CD4-positive, alpha-beta memory T cell (primary cell): ENCODE results near the gene KDM3B. TPM values are rescaled to one million over a fixed set of nuclear protein-coding genes. Genes with fewer than 3 reads are reported as not detected.

Experiments used
- CTCF ChIA-PET: fragments of 350-600 bp; sonication (Branson Sonifier 250); formaldehyde crosslinking; loops from one replicate; lab custom pipeline; 2021; ENCODE audit warnings: inconsistent platforms; ENCODE audit not compliant: partially characterized antibody; lab: Charles Lee
- POLR2A ChIA-PET: fragments of 350-600 bp; sonication (Branson Sonifier 250); formaldehyde crosslinking; loops from one replicate; lab custom pipeline; 2021; ENCODE audit not compliant: partially characterized antibody; lab: Charles Lee
- DNase-seq, 5 donors: peaks; one replicate each; pipeline versions ENCODE4 v3.0.0 to v3.0.0-alpha.2; 2020 to 2022; ENCODE audit warnings: mixed read lengths in 1 of 5
- H3K27ac ChIP-seq: one replicate; pipeline ENCODE4 v1.7.0; 2013; ENCODE audit warnings: low read depth, low read length
- H3K27me3 ChIP-seq: 2 replicates; pipeline ENCODE4 v1.7.0; 2013; ENCODE audit warnings: mild to moderate bottlenecking, low read length, moderate library complexity; ENCODE audit not compliant: insufficient read depth
- H3K36me3 ChIP-seq: 2 replicates; pipeline ENCODE4 v1.7.0; 2013; ENCODE audit warnings: mild to moderate bottlenecking, low read length, moderate library complexity; ENCODE audit not compliant: insufficient read depth
- H3K4me1 ChIP-seq: 2 replicates; pipeline ENCODE4 v1.7.0; 2013; ENCODE audit warnings: mild to moderate bottlenecking, low read length, moderate library complexity; ENCODE audit not compliant: insufficient read depth
- H3K4me3 ChIP-seq, 2 donors: one replicate each; pipeline ENCODE4 v1.7.0; 2013; ENCODE audit warnings: low read length in 2 of 2, mild to moderate bottlenecking in 1 of 2
- H3K9me3 ChIP-seq, 2 donors: one replicate each; pipeline ENCODE4 v1.7.0; 2013; ENCODE audit warnings: low read length in 2 of 2, control low read depth in 1 of 2; ENCODE audit not compliant: control insufficient read depth in 1 of 2
- H3K27ac Mint-ChIP-seq, 7 donors: one replicate each; pipeline ENCODE4 v1.8.0; 2020 to 2021; ENCODE audit warnings: mixed read lengths in 7 of 7, mild to moderate bottlenecking in 6 of 7, inconsistent platforms in 3 of 7, moderate library complexity in 3 of 7
- H3K27me3 Mint-ChIP-seq, 2 donors: one replicate each; pipeline ENCODE4 v1.8.0; 2020 to 2021; ENCODE audit warnings: mixed read lengths in 2 of 2
- H3K36me3 Mint-ChIP-seq, 2 donors: one replicate each; pipeline ENCODE4 v1.8.0; 2020 to 2021; ENCODE audit warnings: mixed read lengths in 2 of 2, inconsistent platforms in 1 of 2, mild to moderate bottlenecking in 1 of 2
- H3K4me1 Mint-ChIP-seq, 4 donors: one replicate each; pipeline ENCODE4 v1.8.0; 2020 to 2021; ENCODE audit warnings: mixed read lengths in 4 of 4, mild to moderate bottlenecking in 1 of 4
- H3K4me3 Mint-ChIP-seq, 8 donors: one replicate each; pipeline ENCODE4 v1.8.0; 2020 to 2021; ENCODE audit warnings: mixed read lengths in 8 of 8, mild to moderate bottlenecking in 7 of 8, moderate library complexity in 6 of 8, inconsistent platforms in 3 of 8
- H3K9me3 Mint-ChIP-seq, 8 donors: one replicate each; pipeline ENCODE4 v1.8.0; 2020 to 2021; ENCODE audit warnings: mixed read lengths in 8 of 8, mild to moderate bottlenecking in 5 of 8, inconsistent platforms in 3 of 8, moderate library complexity in 1 of 8
- intact Hi-C: fragments of 100-400 bp; cut with micrococcal nuclease; formaldehyde crosslinking; loops from one replicate; pipeline ENCODE4 v1.15.1; 2023
- polyA plus RNA-seq, 2 donors: library from polyadenylated mRNA; unstranded; fragments of 300-500 nt; fragmentation: Illumina TruSeq; gene quantifications; one replicate each; pipeline ENCODE4 v1.2.3, GENCODE V29; 2021
- total RNA-seq, 2 experiments: library from RNA; stranded (reverse); gene quantifications; one replicate each; pipeline ENCODE4 v1.2.3, GENCODE V29; 2021

Gene KDM3B
- total and polyA plus RNA-seq, 4 experiments from 2014 or later: 4.1 to 85.6 (median 50.7) TPM

DNA sequence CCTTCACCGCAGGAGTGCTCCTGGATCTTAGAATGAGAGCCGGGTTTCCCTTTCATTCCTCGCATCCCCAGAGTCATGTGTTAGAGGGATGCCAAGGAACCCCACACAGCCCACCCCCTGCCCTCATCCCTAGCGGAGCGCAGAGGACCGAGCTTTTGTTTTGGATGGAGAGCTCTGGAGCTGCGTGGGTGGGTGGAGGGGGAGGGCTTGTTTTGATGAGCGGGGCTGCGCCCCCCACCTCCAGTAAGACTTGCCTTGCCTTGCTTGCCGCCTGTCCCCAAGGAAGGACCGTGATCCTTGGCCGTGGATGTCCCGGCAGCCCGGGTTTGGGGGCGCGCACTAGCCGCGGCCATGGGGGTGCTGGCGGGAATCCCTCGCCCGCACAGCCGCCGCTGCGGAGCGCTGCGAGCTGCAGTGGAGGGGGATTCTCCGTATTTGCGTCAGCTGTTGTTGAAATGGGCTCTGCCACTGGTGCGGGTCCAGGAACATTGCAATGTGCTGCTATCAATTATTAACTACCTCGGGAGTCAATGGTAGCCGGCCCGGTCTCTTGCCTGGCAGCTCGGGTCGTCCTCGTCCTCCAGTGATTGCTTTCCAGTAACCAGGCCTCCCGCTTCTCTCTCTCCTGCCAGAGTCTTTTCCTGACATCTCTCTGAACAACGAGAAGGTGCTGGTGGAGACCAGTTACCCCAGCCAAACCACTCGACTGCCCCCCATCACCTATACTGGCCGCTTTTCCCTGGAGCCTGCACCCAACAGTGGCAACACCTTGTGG, 113.8 kb downstream of the KDM3B start:
- Histone ChIP-seq H3K9me3 (no peaks in the 10 kb centered on the region), H3K36me3 (no peaks in the 10 kb centered on the region), H3K4me1 (peaks cover 31% of the 10 kb centered on the region), H3K27me3 (no peaks in the 10 kb centered on the region), H3K27ac (peak overlapping the region; percentile 90), H3K4me3 (peak overlapping the region; percentile 17 to 85)
- ChIA-PET POLR2A (interaction anchor here (0.6 to 4.7 kb wide), 8 partner anchors 12 to 128 kb away, joined by 3 to 55 read pairs (median 14); partner anchors contain the start of genes ETF1, FAM53C and HSPA9), CTCF (interaction anchor here (1.2 to 21.4 kb wide), 8 partner anchors 16 to 122 kb away, joined by 3 to 507 read pairs (median 8); partner anchors contain the start of genes ETF1 and KDM3B)
- Mint-ChIP-seq H3K27me3 (no peaks in the 10 kb centered on the region), H3K9me3 (peaks cover 0 to 4% (median 0%) of the 10 kb centered on the region in 8 donors), H3K36me3 (peaks cover 3 to 10% of the 10 kb centered on the region in 2 donors), H3K4me3 (peak overlapping the region; percentile 82 to 92 (median 87)), H3K4me1 (peaks cover 13 to 42% (median 24%) of the 10 kb centered on the region in 4 donors), H3K27ac (peak overlapping the region in 4 of 7 donors; percentile 27 to 89 (median 74))
- DNase-seq: peak in 1 of 5 donors; percentile 9
- intact Hi-C loops: no loop called here

DNA sequence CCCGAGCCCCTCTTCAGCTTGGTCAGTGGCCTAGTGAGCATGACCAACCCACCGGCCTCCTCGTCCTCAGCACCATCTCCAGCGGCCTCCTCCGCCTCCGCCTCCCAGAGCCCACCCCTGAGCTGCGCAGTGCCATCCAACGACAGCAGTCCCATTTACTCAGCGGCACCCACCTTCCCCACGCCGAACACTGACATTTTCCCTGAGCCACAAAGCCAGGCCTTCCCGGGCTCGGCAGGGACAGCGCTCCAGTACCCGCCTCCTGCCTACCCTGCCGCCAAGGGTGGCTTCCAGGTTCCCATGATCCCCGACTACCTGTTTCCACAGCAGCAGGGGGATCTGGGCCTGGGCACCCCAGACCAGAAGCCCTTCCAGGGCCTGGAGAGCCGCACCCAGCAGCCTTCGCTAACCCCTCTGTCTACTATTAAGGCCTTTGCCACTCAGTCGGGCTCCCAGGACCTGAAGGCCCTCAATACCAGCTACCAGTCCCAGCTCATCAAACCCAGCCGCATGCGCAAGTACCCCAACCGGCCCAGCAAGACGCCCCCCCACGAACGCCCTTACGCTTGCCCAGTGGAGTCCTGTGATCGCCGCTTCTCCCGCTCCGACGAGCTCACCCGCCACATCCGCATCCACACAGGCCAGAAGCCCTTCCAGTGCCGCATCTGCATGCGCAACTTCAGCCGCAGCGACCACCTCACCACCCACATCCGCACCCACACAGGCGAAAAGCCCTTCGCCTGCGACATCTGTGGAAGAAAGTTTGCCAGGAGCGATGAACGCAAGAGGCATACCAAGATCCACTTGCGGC, 114.6 kb downstream of the KDM3B start:
- CTCF ChIA-PET: interaction anchor here (1.2 to 21.4 kb wide), 3 partner anchors 17 to 123 kb away, joined by 3 to 507 read pairs (median 46); no protein-coding TSS in a partner anchor
- H3K36me3 ChIP-seq: no peaks in the 10 kb centered on the region
- POLR2A ChIA-PET: interaction anchor here (2.2 to 4.7 kb wide), 2 partner anchors 23 to 76 kb away, joined by 11 to 55 read pairs; partner anchors contain the start of gene ETF1
- Mint-ChIP-seq H3K27me3 (no peaks in the 10 kb centered on the region), H3K27ac (peak overlapping the region; percentile 27 to 90 (median 68)), H3K36me3 (peaks cover 3 to 10% of the 10 kb centered on the region in 2 donors), H3K9me3 (peaks cover 0 to 4% (median 0%) of the 10 kb centered on the region in 8 donors), H3K4me1 (peaks cover 13 to 35% (median 24%) of the 10 kb centered on the region in 4 donors), H3K4me3 (peak overlapping the region; percentile 79 to 92 (median 87))
- H3K4me1 ChIP-seq: peaks cover 31% of the 10 kb centered on the region
- no peak for DNase-seq
- H3K4me3 ChIP-seq: peak overlapping the region in 1 of 2 donors; percentile 85
- H3K9me3 ChIP-seq: no peaks in the 10 kb centered on the region
- H3K27me3 ChIP-seq: no peaks in the 10 kb centered on the region
- no peak overlapping the region for H3K27ac ChIP-seq
- intact Hi-C loops: no loop called here

DNA sequence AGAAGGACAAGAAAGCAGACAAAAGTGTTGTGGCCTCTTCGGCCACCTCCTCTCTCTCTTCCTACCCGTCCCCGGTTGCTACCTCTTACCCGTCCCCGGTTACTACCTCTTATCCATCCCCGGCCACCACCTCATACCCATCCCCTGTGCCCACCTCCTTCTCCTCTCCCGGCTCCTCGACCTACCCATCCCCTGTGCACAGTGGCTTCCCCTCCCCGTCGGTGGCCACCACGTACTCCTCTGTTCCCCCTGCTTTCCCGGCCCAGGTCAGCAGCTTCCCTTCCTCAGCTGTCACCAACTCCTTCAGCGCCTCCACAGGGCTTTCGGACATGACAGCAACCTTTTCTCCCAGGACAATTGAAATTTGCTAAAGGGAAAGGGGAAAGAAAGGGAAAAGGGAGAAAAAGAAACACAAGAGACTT, 115.2 kb downstream of the KDM3B start:
- Mint-ChIP-seq H3K36me3 (peaks cover 3 to 10% of the 10 kb centered on the region in 2 donors), H3K4me1 (peaks cover 13 to 35% (median 24%) of the 10 kb centered on the region in 4 donors), H3K9me3 (peaks cover 0 to 4% (median 0%) of the 10 kb centered on the region in 8 donors), H3K4me3 (peak overlapping the region; percentile 37 to 92 (median 86)), H3K27ac (peak overlapping the region in 5 of 7 donors; percentile 48 to 90 (median 84)), H3K27me3 (no peaks in the 10 kb centered on the region)
- Histone ChIP-seq H3K4me3 (no peak overlapping the region), H3K9me3 (no peaks in the 10 kb centered on the region), H3K36me3 (no peaks in the 10 kb centered on the region), H3K4me1 (peaks cover 31% of the 10 kb centered on the region), H3K27ac (no peak overlapping the region), H3K27me3 (no peaks in the 10 kb centered on the region)
- ChIA-PET CTCF (interaction anchor here (21.4 kb wide), 1 partner anchor 31 kb away, joined by 507 read pairs; no protein-coding TSS in a partner anchor), POLR2A (no interaction called here)
- no peak for DNase-seq
- intact Hi-C loops: no loop called here

DNA sequence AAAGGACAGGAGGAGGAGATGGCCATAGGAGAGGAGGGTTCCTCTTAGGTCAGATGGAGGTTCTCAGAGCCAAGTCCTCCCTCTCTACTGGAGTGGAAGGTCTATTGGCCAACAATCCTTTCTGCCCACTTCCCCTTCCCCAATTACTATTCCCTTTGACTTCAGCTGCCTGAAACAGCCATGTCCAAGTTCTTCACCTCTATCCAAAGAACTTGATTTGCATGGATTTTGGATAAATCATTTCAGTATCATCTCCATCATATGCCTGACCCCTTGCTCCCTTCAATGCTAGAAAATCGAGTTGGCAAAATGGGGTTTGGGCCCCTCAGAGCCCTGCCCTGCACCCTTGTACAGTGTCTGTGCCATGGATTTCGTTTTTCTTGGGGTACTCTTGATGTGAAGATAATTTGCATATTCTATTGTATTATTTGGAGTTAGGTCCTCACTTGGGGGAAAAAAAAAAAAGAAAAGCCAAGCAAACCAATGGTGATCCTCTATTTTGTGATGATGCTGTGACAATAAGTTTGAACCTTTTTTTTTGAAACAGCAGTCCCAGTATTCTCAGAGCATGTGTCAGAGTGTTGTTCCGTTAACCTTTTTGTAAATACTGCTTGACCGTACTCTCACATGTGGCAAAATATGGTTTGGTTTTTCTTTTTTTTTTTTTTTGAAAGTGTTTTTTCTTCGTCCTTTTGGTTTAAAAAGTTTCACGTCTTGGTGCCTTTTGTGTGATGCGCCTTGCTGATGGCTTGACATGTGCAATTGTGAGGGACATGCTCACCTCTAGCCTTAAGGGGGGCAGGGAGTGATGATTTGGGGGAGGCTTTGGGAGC, 115.9 kb downstream of the KDM3B start:
- CTCF ChIA-PET: interaction anchor here (0.8 to 0.9 kb wide), 2 partner anchors 18 to 32 kb away, joined by 4 to 5 read pairs; no protein-coding TSS in a partner anchor
- POLR2A ChIA-PET: interaction anchor here (1.0 kb wide), 1 partner anchor 25 kb away, joined by 3 read pairs; no protein-coding TSS in a partner anchor
- H3K27ac Mint-ChIP-seq: peak overlapping the region in 3 of 7 donors; percentile 27 to 89 (median 75)
- no peaks in the 10 kb centered on the region for H3K27me3 Mint-ChIP-seq
- Histone ChIP-seq H3K36me3 (no peaks in the 10 kb centered on the region), H3K27ac (no peak overlapping the region), H3K27me3 (no peaks in the 10 kb centered on the region), H3K4me3 (no peak overlapping the region), H3K9me3 (no peaks in the 10 kb centered on the region), H3K4me1 (peaks cover 27% of the 10 kb centered on the region)
- peaks cover 13 to 34% (median 23%) of the 10 kb centered on the region in 4 donors for H3K4me1 Mint-ChIP-seq
- H3K4me3 Mint-ChIP-seq: peak overlapping the region; percentile 4 to 92 (median 42)
- peaks cover 3 to 10% of the 10 kb centered on the region in 2 donors for H3K36me3 Mint-ChIP-seq
- no peak for DNase-seq
- intact Hi-C loops: no loop called here
- peaks cover 0 to 4% (median 0%) of the 10 kb centered on the region in 8 donors for H3K9me3 Mint-ChIP-seq

DNA sequence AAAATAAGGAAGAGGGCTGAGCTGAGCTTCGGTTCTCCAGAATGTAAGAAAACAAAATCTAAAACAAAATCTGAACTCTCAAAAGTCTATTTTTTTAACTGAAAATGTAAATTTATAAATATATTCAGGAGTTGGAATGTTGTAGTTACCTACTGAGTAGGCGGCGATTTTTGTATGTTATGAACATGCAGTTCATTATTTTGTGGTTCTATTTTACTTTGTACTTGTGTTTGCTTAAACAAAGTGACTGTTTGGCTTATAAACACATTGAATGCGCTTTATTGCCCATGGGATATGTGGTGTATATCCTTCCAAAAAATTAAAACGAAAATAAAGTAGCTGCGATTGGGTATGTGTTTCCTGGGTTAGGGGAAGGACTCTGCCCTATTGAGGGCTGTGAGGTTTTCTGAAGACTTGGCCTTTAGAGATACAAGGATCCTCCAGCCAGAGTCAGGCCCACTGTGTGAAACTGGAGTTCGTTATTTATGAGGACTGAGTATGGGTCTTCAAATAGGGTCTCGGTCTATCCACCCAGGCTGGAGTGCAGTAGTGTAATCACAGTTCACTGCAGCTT, 116.6 kb downstream of the KDM3B start:
- POLR2A ChIA-PET: interaction anchor here (1.0 kb wide), 1 partner anchor 24 kb away, joined by 3 read pairs; no protein-coding TSS in a partner anchor
- Mint-ChIP-seq H3K36me3 (peaks cover 3 to 10% of the 10 kb centered on the region in 2 donors), H3K27ac (peak overlapping the region in 2 of 7 donors; percentile 75 to 89)

More for the DNA sequence above, 116.6 kb downstream of the KDM3B start:
- peaks cover 13 to 29% (median 21%) of the 10 kb centered on the region in 4 donors for H3K4me1 Mint-ChIP-seq
- Histone ChIP-seq H3K36me3 (no peaks in the 10 kb centered on the region), H3K27me3 (no peaks in the 10 kb centered on the region), H3K27ac (no peak overlapping the region), H3K4me3 (no peak overlapping the region), H3K9me3 (no peaks in the 10 kb centered on the region), H3K4me1 (peaks cover 22% of the 10 kb centered on the region)
- no peaks in the 10 kb centered on the region for H3K27me3 Mint-ChIP-seq
- intact Hi-C loops: no loop called here
- DNase-seq: no peak
- H3K4me3 Mint-ChIP-seq: peak overlapping the region in 2 of 8 donors; percentile 12 to 62
- CTCF ChIA-PET: interaction anchor here (0.8 to 0.9 kb wide), 2 partner anchors 19 to 31 kb away, joined by 4 to 5 read pairs; no protein-coding TSS in a partner anchor
- peaks cover 0 to 4% (median 0%) of the 10 kb centered on the region in 8 donors for H3K9me3 Mint-ChIP-seq
